GM21423 (cell line): ENCODE measurements around the gene ITPKB.
A peak's percentile ranks its signal among the peaks of the same experiment; 100 is the strongest.

ENCODE experiments used
- ATAC-seq: cut with Tn5 transposase; IDR thresholded peaks from one replicate; pipeline ENCODE4 v1.9.1; 2021; ENCODE audit warnings: mild to moderate bottlenecking, moderate library complexity; ENCODE audit not compliant: unreplicated experiment

ITPKB gene

GRCh38 chr1:226708967-226709396 is 30.1 kb downstream of the ITPKB start:
- ATAC-seq = no peak

GRCh38 chr1:226708342-226708780 is 30.7 kb downstream of the ITPKB start:
- no peak for ATAC-seq

GRCh38 chr1:226706684-226707083 is 32.4 kb downstream of the ITPKB start:
- ATAC-seq = no peak

- ATAC-seq = no peak
Measured at GRCh38 chr1:226704169-226704937, 34.7 kb downstream of the ITPKB start.

GRCh38 chr1:226702957-226703831 is 35.9 kb downstream of the ITPKB start:
- ATAC-seq = peak; percentile 88

GRCh38 chr1:226702318-226702956 is 36.6 kb downstream of the ITPKB start:
- no peak for ATAC-seq

- ATAC-seq = no peak
Measured at GRCh38 chr1:226700861-226701260, 38.2 kb downstream of the ITPKB start.

- ATAC-seq = no peak
Measured at GRCh38 chr1:226699166-226699565, 39.9 kb downstream of the ITPKB start.

- ATAC-seq = no peak
Measured at GRCh38 chr1:226698659-226699058, 40.4 kb downstream of the ITPKB start.

GRCh38 chr1:226697929-226698544 is 41.0 kb downstream of the ITPKB start:
- peak; percentile 29 for ATAC-seq

- ATAC-seq = peak; percentile 57
Measured at GRCh38 chr1:226697151-226697928, 41.7 kb downstream of the ITPKB start.

GRCh38 chr1:226696547-226696946 is 42.5 kb downstream of the ITPKB start:
- ATAC-seq = no peak

- no peak for ATAC-seq
Measured at GRCh38 chr1:226695335-226695900, 43.7 kb downstream of the ITPKB start.

- ATAC-seq = no peak
Measured at GRCh38 chr1:226692823-226693222, 46.3 kb downstream of the ITPKB start.

GRCh38 chr1:226692051-226692792 is 46.9 kb downstream of the ITPKB start:
- ATAC-seq = no peak

- ATAC-seq = peak; percentile 37
Measured at GRCh38 chr1:226691247-226691646, 47.8 kb downstream of the ITPKB start.

GRCh38 chr1:226690460-226690982 is 48.6 kb downstream of the ITPKB start:
- no peak for ATAC-seq

GRCh38 chr1:226688808-226689207 is 50.3 kb downstream of the ITPKB start:
- no peak for ATAC-seq
